Neural progenitor cell (in vitro differentiated cells): ENCODE results near the gene PLXNC1.

Experiments
- CTCF ChIP-seq: fragments of 200-600 bp; sonication (generic); IDR thresholded peaks from 2 replicates; pipeline ENCODE4 v1.5.1; 2017; ENCODE audit warnings: antibody characterized with exemption, mild to moderate bottlenecking
- EZH2 ChIP-seq: fragments of 200-600 bp; sonication (generic); IDR thresholded peaks from 2 replicates; pipeline ENCODE4 v1.6.1; 2017; ENCODE audit warnings: antibody characterized with exemption, mild to moderate bottlenecking, moderate library complexity

GRCh38 chr12:94227066-94227465, 78.7 kb downstream of the PLXNC1 start:
- TF ChIP-seq CTCF, result no peak
- no peak for TF ChIP-seq EZH2
